ENCODE results near the gene USP22.
"Not testable (repeated sequence)": the region's sequence is repeated elsewhere in the genome, so short reads cannot be mapped to it uniquely, and the experiment has no call there.

USP22 gene

GRCh38 chr17:20986767-20987510 lies 55.9 kb downstream of the USP22 start:
- DNase-seq, result no peak

DNA sequence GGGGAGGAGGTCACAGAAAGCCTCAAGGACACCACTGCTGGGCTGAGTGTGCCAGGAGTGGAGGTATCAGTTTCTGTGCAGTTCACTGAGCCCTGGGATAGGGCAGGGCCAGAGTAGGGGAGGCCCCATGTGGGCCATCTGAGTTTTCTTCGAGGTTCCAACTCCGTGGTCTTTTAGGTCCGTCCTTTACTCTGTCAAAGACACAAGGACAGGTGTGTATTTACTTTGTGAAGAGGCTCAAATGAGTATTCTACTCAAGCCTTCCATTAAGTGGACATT lies 59.5 kb downstream of the USP22 start:
- no peak for DNase-seq

DNA sequence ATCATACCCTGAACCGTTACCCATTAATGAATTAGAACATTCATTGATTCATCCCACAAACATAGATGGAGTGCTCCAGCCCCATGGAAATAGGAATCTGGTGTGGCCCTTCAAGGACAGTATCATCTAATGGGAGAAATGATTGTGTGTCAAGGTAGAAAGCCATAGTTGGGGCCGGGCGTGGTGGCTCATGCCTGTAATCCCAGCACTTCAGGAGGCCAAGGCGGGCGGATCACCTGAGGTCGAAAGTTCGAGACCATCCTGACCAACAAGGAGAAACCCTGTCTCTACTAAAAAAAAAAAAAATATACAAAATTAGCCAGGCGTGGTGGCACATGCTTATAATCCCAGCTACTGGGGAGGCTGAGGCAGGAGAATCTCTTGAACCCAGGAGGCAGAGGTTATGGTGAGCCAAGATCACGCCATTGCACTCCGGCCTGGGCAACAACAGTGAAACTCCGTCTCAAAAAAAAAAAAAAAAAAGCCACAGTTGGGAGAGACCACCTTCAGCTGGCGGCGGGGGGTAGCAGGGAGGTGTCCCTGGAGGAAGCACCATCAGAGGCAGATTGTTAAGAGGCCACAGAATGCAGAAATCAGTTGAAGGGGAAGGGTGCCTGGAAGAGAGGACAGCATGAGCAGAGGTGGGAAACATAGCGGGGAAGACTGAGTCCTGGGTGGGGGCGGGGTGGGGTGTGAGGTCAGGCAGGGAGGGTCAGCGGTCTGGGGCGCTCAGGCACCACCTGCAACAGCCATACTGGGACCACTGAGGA lies 60.0 kb downstream of the USP22 start:
- DNase-seq, result no peak

DNA sequence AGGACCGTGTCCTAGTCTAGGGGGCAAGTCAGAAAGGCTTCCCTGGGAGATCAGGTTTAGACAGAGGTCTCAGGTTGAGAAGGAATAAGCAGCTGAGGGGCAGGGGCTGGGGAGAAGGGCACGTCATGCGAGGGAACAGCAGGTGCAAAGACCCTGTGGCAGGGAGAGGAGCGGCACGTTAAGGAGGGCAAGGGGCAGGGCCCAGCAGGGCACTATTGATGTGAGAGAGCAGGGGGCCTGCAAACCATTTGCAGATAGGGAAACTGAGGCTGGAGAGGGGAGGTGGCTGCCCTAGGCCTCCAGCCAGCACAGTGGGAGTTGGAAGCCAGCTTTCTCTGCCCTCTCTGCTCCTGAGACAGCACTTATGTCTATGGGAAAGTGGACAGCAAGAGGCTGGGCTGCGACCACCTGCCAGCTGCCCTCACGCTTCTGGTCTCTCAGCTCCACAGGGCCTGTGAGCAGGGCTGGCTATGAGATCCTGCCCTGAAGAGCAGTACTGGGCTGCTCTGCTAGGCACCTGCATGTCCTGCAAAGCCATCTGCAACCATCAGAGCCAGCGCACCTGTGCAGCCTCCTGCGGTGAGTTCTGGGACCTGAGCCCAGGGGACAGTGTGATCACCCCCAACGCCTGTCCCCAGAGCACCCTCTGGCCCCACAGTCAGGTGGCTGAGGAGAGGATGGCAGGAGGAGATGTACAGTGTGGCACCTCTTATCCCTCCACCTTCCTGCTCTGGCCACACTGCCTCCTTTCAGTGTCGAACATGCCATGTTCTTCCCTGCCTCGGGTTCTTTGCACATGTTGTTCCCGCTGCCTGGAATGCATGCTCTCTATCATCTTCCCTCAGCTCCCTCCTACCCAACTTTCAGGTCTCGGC lies 61.5 kb downstream of the USP22 start:
- no peak for DNase-seq

GRCh38 chr17:20979792-20980083 lies 63.1 kb downstream of the USP22 start:
- DNase-seq, result no peak

GRCh38 chr17:20979007-20979791 lies 63.6 kb downstream of the USP22 start:
- DNase-seq, result not testable (repeated sequence)

GRCh38 chr17:20977609-20978253 lies 65.1 kb downstream of the USP22 start:
- not testable (repeated sequence) for DNase-seq

- no peak for DNase-seq
These were observed 67.2 kb downstream of the USP22 start for GRCh38 chr17:20975566-20975965.

- DNase-seq, result no peak
These were observed 72.5 kb downstream of the USP22 start for GRCh38 chr17:20970329-20970728.

- DNase-seq, result no peak
These were observed 73.7 kb downstream of the USP22 start for GRCh38 chr17:20968913-20969616.

GRCh38 chr17:20967776-20968175 lies 75.0 kb downstream of the USP22 start:
- DNase-seq, result no peak

- DNase-seq, result no peak
These were observed 75.9 kb downstream of the USP22 start for GRCh38 chr17:20966870-20967269.

GRCh38 chr17:20965492-20965891 lies 77.3 kb downstream of the USP22 start:
- DNase-seq, result no peak

DNA sequence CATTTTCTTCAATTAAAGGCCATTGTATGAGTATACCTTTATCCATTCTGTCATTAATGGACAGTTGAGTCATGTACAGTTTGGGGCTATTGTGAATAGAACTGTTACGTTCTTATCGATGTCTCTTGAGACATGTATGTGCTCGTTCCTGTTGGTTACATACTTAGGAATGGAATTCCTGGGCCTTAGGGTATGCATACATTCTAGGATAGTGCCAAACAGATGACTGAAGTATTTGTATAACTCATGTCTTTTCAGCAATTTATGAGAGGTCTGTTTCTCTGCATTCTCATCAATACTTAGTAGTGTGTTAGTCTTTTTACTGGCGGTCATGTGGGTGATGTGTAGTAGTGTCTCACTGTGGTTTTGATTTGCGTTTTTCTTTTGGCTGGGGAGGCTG lies 81.2 kb downstream of the USP22 start:
- DNase-seq, result no peak

- no peak for DNase-seq
These were observed 81.9 kb downstream of the USP22 start for GRCh38 chr17:20960871-20961270.

GRCh38 chr17:20955427-20956323 lies 87.1 kb downstream of the USP22 start:
- DNase-seq, result no peak

DNA sequence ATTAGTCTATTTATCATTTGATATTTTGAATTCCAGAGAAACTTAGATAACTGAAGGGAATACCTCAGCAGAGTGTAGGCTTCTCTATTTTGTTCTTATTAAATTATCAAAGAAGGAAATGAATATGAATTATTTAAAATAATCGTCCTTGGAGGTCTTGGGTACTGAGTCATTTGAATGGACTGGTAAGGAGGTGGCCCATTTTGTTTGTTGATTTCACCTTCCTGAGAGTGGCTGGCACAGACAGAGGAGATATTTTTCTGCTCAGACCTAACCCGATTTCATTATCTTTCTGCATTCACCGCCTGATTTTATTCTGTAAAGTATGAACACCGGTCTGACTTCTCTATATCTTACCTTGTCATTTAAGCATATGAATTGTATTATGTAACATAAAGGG lies 88.0 kb downstream of the USP22 start:
- DNase-seq, result no peak

DNA sequence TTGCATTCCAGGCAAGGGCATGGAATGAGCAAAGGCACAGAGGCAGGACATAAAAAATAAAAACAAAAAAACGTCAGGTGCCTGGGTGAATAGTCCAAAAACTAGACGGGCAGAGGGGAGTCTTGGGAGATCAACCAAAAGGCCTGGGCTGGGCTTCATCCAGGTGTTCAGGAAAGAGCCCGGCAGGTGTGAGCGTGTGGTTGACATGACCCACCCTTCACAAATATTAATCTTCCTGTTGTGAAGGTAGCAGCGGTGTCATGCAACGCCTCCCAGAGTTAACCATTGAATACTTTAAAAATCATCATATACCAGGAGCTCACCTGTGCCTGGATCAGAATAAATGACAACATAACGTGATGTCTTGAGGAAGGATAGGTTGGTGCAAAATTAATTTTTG lies 90.6 kb downstream of the USP22 start:
- no peak for DNase-seq
